A673 (cell line): ENCODE results near the gene OPN1MW3.

ENCODE experiments used
- EZH2 ChIP-seq: fragments of 200-600 bp; sonication (generic); IDR thresholded peaks from 2 replicates; pipeline ENCODE4 v1.6.1; 2017; ENCODE audit warnings: borderline replicate concordance, low read depth, mild to moderate bottlenecking, mixed read lengths, antibody characterized with exemption, low read length; ENCODE audit not compliant: poor library complexity, severe bottlenecking
- TF ChIP-seq, protein P1 (sequence below): fragments of 300-800, 200-600 bp; sonication (generic); conservative IDR thresholded peaks from 2 replicates; pipeline ENCODE4 v1.5.1; 2017; ENCODE audit warnings: low read depth, mild to moderate bottlenecking, antibody characterized with exemption, low read length, moderate library complexity, mixed read lengths

DNA sequence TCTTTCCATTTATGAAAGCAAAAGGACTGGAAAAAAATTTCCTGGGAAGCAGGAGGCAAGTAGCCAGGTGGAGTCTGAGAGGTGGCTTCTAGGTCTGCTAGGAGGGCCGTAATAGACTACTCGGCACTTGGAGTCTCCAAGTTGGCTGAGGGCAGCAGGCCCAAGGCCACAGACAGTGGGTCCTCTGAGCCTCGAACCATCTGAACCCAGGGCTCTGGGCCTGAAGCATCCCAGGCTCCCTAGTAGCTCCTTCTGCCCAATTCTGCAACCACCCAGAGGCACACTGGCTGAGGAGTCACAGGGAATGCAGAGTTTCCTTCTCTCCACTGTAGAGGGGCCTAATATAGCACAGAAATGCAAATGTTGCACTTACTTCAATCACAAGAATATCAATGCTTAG lies 58.0 kb downstream of the OPN1MW3 start:
- TF ChIP-seq, protein P1, sequence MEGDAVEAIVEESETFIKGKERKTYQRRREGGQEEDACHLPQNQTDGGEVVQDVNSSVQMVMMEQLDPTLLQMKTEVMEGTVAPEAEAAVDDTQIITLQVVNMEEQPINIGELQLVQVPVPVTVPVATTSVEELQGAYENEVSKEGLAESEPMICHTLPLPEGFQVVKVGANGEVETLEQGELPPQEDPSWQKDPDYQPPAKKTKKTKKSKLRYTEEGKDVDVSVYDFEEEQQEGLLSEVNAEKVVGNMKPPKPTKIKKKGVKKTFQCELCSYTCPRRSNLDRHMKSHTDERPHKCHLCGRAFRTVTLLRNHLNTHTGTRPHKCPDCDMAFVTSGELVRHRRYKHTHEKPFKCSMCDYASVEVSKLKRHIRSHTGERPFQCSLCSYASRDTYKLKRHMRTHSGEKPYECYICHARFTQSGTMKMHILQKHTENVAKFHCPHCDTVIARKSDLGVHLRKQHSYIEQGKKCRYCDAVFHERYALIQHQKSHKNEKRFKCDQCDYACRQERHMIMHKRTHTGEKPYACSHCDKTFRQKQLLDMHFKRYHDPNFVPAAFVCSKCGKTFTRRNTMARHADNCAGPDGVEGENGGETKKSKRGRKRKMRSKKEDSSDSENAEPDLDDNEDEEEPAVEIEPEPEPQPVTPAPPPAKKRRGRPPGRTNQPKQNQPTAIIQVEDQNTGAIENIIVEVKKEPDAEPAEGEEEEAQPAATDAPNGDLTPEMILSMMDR: no peak
- no peak for TF ChIP-seq EZH2
